NCI-H1092 treated with DMSO at 0.1 percent for 48 hours (cell line): ENCODE measurements around the gene AKNA.

Experiments used
- DNase-seq: peaks from one replicate; lab custom pipeline; 2025; lab: John Stamatoyannopoulos, UW

Gene AKNA

GRCh38 chr9:114319147-114319546 lies 68.6 kb downstream of the AKNA start:
- no peak for DNase-seq

- no peak for DNase-seq
Observed at GRCh38 chr9:114318416-114318815, 69.4 kb downstream of the AKNA start.

- no peak for DNase-seq
Observed at GRCh38 chr9:114317665-114318357, 70.0 kb downstream of the AKNA start.

- DNase-seq = no peak
Observed at GRCh38 chr9:114316605-114317230, 71.1 kb downstream of the AKNA start.

GRCh38 chr9:114315723-114316363 lies 71.9 kb downstream of the AKNA start:
- no peak for DNase-seq

GRCh38 chr9:114314881-114315722 lies 72.7 kb downstream of the AKNA start:
- no peak for DNase-seq

- no peak for DNase-seq
Observed at GRCh38 chr9:114314256-114314867, 73.4 kb downstream of the AKNA start.

GRCh38 chr9:114313186-114313585 lies 74.6 kb downstream of the AKNA start:
- DNase-seq = no peak

- no peak for DNase-seq
Observed at GRCh38 chr9:114312513-114312875, 75.3 kb downstream of the AKNA start.

- DNase-seq = no peak
Observed at GRCh38 chr9:114311571-114312512, 75.9 kb downstream of the AKNA start.

GRCh38 chr9:114310471-114311450 lies 77.0 kb downstream of the AKNA start:
- no peak for DNase-seq

GRCh38 chr9:114309096-114309495 lies 78.7 kb downstream of the AKNA start:
- DNase-seq = no peak

- no peak for DNase-seq
Observed at GRCh38 chr9:114308361-114308950, 79.3 kb downstream of the AKNA start.

- DNase-seq = no peak
Observed at GRCh38 chr9:114307899-114308267, 79.9 kb downstream of the AKNA start.

GRCh38 chr9:114304416-114305188 lies 83.2 kb downstream of the AKNA start:
- DNase-seq = no peak

GRCh38 chr9:114303977-114304376 lies 83.8 kb downstream of the AKNA start:
- DNase-seq = no peak

- no peak for DNase-seq
Observed at GRCh38 chr9:114303571-114303970, 84.2 kb downstream of the AKNA start.

GRCh38 chr9:114302727-114303126 lies 85.1 kb downstream of the AKNA start:
- no peak for DNase-seq
